Testis (tissue), 3 donors: ENCODE measurements around the gene DHX8. TPM values are rescaled to one million over a fixed set of nuclear protein-coding genes. Genes with fewer than 3 reads are reported as not detected.
"Not testable (repeated sequence)": the region's sequence is repeated elsewhere in the genome, so short reads cannot be mapped to it uniquely, and the experiment has no call there.

Experiments
- DNase-seq: peaks from one replicate; pipeline ENCODE4 v3.0.0-alpha.2; 2019
- H3K27ac ChIP-seq, 2 donors: fragments of 200-600 bp; sonication (generic); one replicate each; pipeline ENCODE4 v1.5.1; 2019
- H3K27me3 ChIP-seq: fragments of 200-600 bp; sonication (generic); one replicate; pipeline ENCODE4 v1.5.1; 2019
- H3K36me3 ChIP-seq: fragments of 200-600 bp; sonication (generic); one replicate; pipeline ENCODE4 v1.5.1; 2017; ENCODE audit warnings: low read depth; ENCODE audit errors: missing control alignments
- H3K4me1 ChIP-seq: fragments of 200-600 bp; sonication (generic); one replicate; pipeline ENCODE4 v1.5.1; 2019
- H3K4me3 ChIP-seq, 2 donors: fragments of 200-600 bp; sonication (generic); one replicate each; pipeline ENCODE4 v1.5.1; 2017 to 2019
- H3K9me3 ChIP-seq: fragments of 200-600 bp; sonication (generic); one replicate; pipeline ENCODE4 v1.5.1; 2017
- CTCF ChIP-seq, 3 experiments: fragments of 450-650 bp in 2 of 3; fragments of 200-600 bp in 1 of 3; sonication (generic) in 1 of 3; IDR thresholded peaks; one replicate each; pipeline ENCODE4 v1.5.1; 2016 to 2019; ENCODE audit warnings: antibody characterized with exemption in 3 of 3, mild to moderate bottlenecking in 2 of 3, moderate library complexity in 1 of 3
- POLR2A ChIP-seq: fragments of 450-650 bp; IDR thresholded peaks from one replicate; pipeline ENCODE4 v1.6.1; 2017; ENCODE audit warnings: antibody characterized with exemption, mild to moderate bottlenecking, moderate library complexity
- WGBS, 2 donors: methylation state at CpG; one replicate each; pipeline ENCODE4 v1.1.5; 2018; 5-methylcytosine and 5-hydroxymethylcytosine counted together
- intact Hi-C: fragments of 100-400 bp; cut with DNase I; formaldehyde crosslinking; loops from one replicate; pipeline ENCODE4 v1.15.1; 2023; ENCODE audit warnings: low total_unique reads
- polyA plus RNA-seq: library from polyadenylated mRNA; stranded (reverse); fragments of 350-450 nt; fragmentation: Illumina TruSeq; extraction: RNeasy Lipid Tissue Mini Kit (QIAGEN cat#74804); gene quantifications from one replicate; pipeline ENCODE4 v1.2.3, GENCODE V29; 2014; ENCODE audit warnings: low read depth, low replicate concordance; ENCODE audit not compliant: insufficient read depth
- total RNA-seq, 2 donors: library from RNA; depleted of rRNA; stranded (reverse); fragments of >200 nt; gene quantifications; one replicate each; pipeline ENCODE4 v1.2.3, GENCODE V29; 2016

The DHX8 gene
- total and polyA plus RNA-seq, 3 donors from 2014 or later, result 63.4 to 74.3 (median 68.0) TPM

- intact Hi-C loops, result no loop called here
- Histone ChIP-seq H3K36me3 (no peaks in the 10 kb centered on the region), H3K27ac (no peak overlapping the region), H3K27me3 (no peaks in the 10 kb centered on the region), H3K9me3 (no peaks in the 10 kb centered on the region), H3K4me1 (peaks cover 10% of the 10 kb centered on the region), H3K4me3 (no peak overlapping the region)
- WGBS, 2 donors, result 53 to 58% methylated on average over 11 of the region's 11 CpGs
- TF ChIP-seq CTCF (IDR thresholded peaks at IDR 0.05) (no peak), POLR2A (no peak)
- DNase-seq, result peak; percentile 28
Observed at GRCh38 chr17:43453331-43453812, 30.4 kb upstream of the DHX8 start.

GRCh38 chr17:43454868-43455267 lies 28.9 kb upstream of the DHX8 start:
- H3K27me3 ChIP-seq, result no peaks in the 10 kb centered on the region
- peaks cover 10% of the 10 kb centered on the region for H3K4me1 ChIP-seq
- 50% methylated on average over 1 of the region's 1 CpG for WGBS, 2 donors
- no peaks in the 10 kb centered on the region for H3K9me3 ChIP-seq
- no peak for TF ChIP-seq POLR2A
- TF ChIP-seq CTCF (IDR thresholded peaks at IDR 0.05), result no peak
- intact Hi-C loops, result no loop called here
- H3K4me3 ChIP-seq, result no peak overlapping the region
- H3K27ac ChIP-seq, result no peak overlapping the region
- DNase-seq, result no peak
- H3K36me3 ChIP-seq, result no peaks in the 10 kb centered on the region

- H3K27ac ChIP-seq, result no peak overlapping the region
- H3K4me1 ChIP-seq, result peaks cover 10% of the 10 kb centered on the region
- TF ChIP-seq POLR2A, result no peak
- TF ChIP-seq CTCF (IDR thresholded peaks at IDR 0.05), result no peak
- H3K4me3 ChIP-seq, result no peak overlapping the region
- 92% methylated on average over 6 of the region's 6 CpGs for WGBS, 2 donors
- no peaks in the 10 kb centered on the region for H3K9me3 ChIP-seq
- H3K27me3 ChIP-seq, result no peaks in the 10 kb centered on the region
- H3K36me3 ChIP-seq, result no peaks in the 10 kb centered on the region
- DNase-seq, result no peak
- intact Hi-C loops, result no loop called here
Observed at GRCh38 chr17:43456029-43456428, 27.7 kb upstream of the DHX8 start.

GRCh38 chr17:43456661-43457361 lies 27.0 kb upstream of the DHX8 start:
- intact Hi-C loops, result no loop called here
- Histone ChIP-seq H3K27me3 (no peaks in the 10 kb centered on the region), H3K9me3 (no peaks in the 10 kb centered on the region), H3K27ac (no peak overlapping the region), H3K4me1 (peaks cover 10% of the 10 kb centered on the region), H3K4me3 (no peak overlapping the region), H3K36me3 (no peaks in the 10 kb centered on the region)
- no peak for DNase-seq
- TF ChIP-seq CTCF (IDR thresholded peaks at IDR 0.05), result no peak
- no peak for TF ChIP-seq POLR2A
- 43 to 58% methylated on average over 7 of the region's 7 CpGs for WGBS, 2 donors

- intact Hi-C loops, result no loop called here
- H3K4me3 ChIP-seq, result no peak overlapping the region
- peaks cover 10% of the 10 kb centered on the region for H3K4me1 ChIP-seq
- TF ChIP-seq CTCF (IDR thresholded peaks at IDR 0.05) (no peak), POLR2A (no peak)
- no peaks in the 10 kb centered on the region for H3K9me3 ChIP-seq
- H3K27ac ChIP-seq, result no peak overlapping the region
- no peaks in the 10 kb centered on the region for H3K27me3 ChIP-seq
- no peaks in the 10 kb centered on the region for H3K36me3 ChIP-seq
- DNase-seq, result no peak
- 88% methylated on average over 1 of the region's 1 CpG for WGBS, 2 donors
Observed at GRCh38 chr17:43457362-43457692, 26.4 kb upstream of the DHX8 start.

- H3K27me3 ChIP-seq, H3K36me3 ChIP-seq, H3K4me1 ChIP-seq, DNase-seq, H3K4me3 ChIP-seq, H3K9me3 ChIP-seq, intact Hi-C loops, H3K27ac ChIP-seq: not testable (repeated sequence)
- WGBS, 2 donors, result 93 to 94% methylated on average over 5 of the region's 5 CpGs
Observed at GRCh38 chr17:43459878-43460277, 23.9 kb upstream of the DHX8 start.
